Effector CD8-positive, alpha-beta T cell (primary cell): Measurements from ENCODE around the gene DGKH.
"Not testable (repeated sequence)": the region's sequence is repeated elsewhere in the genome, so short reads cannot be mapped to it uniquely, and the experiment has no call there.

Experiments used
- DNase-seq: peaks from one replicate; lab custom pipeline; 2025; lab: John Stamatoyannopoulos, UW

Gene DGKH

GRCh38 chr13:42163338-42163737 is 114.9 kb downstream of the DGKH start:
- DNase-seq = not testable (repeated sequence)

GRCh38 chr13:42163910-42164309 is 115.5 kb downstream of the DGKH start:
- not testable (repeated sequence) for DNase-seq

GRCh38 chr13:42164557-42165125 is 116.2 kb downstream of the DGKH start:
- DNase-seq = no peak

GRCh38 chr13:42168496-42168895 is 120.0 kb downstream of the DGKH start:
- DNase-seq = no peak

GRCh38 chr13:42170029-42170428 is 121.6 kb downstream of the DGKH start:
- no peak for DNase-seq

- no peak for DNase-seq
Observed at GRCh38 chr13:42173789-42174343, 125.4 kb downstream of the DGKH start.

GRCh38 chr13:42174344-42175162 is 126.1 kb downstream of the DGKH start:
- DNase-seq = no peak

- no peak for DNase-seq
Observed at GRCh38 chr13:42176294-42176693, 127.8 kb downstream of the DGKH start.

- DNase-seq = no peak
Observed at GRCh38 chr13:42177189-42177588, 128.7 kb downstream of the DGKH start.

GRCh38 chr13:42181381-42181953 is 133.0 kb downstream of the DGKH start:
- no peak for DNase-seq

GRCh38 chr13:42189061-42189460 is 140.6 kb downstream of the DGKH start:
- no peak for DNase-seq

- DNase-seq = no peak
Observed at GRCh38 chr13:42190529-42190928, 142.1 kb downstream of the DGKH start.

GRCh38 chr13:42211704-42212464 is 163.4 kb downstream of the DGKH start:
- no peak for DNase-seq

- no peak for DNase-seq
Observed at GRCh38 chr13:42214446-42214845, 166.0 kb downstream of the DGKH start.

GRCh38 chr13:42215578-42216421 is 167.4 kb downstream of the DGKH start:
- no peak for DNase-seq

GRCh38 chr13:42216422-42216735 is 167.9 kb downstream of the DGKH start:
- no peak for DNase-seq

GRCh38 chr13:42218576-42218975 is 170.1 kb downstream of the DGKH start:
- DNase-seq = no peak

- no peak for DNase-seq
Observed at GRCh38 chr13:42219051-42219450, 170.6 kb downstream of the DGKH start.

- no peak for DNase-seq
Observed at GRCh38 chr13:42219876-42220275, 171.4 kb downstream of the DGKH start.

GRCh38 chr13:42221121-42221765 is 172.8 kb downstream of the DGKH start:
- no peak for DNase-seq

- no peak for DNase-seq
Observed at GRCh38 chr13:42223681-42224080, 175.2 kb downstream of the DGKH start.
